Fibroblast of lung (primary cell): Measurements from ENCODE around the gene MGAT5. TPM values are rescaled to one million over a fixed set of nuclear protein-coding genes. Genes with fewer than 3 reads are reported as not detected.
"Not testable (repeated sequence)": the region's sequence is repeated elsewhere in the genome, so short reads cannot be mapped to it uniquely, and the experiment has no call there.

Source experiments
- DNase-seq, 2 donors: peaks; one replicate each; pipeline versions ENCODE4 v3.0.0 to v3.0.0-alpha.2; 2010; ENCODE audit warnings: low read depth in 2 of 2
- H2AFZ ChIP-seq: 2 replicates; pipeline ENCODE4 v1.5.1; 2012; ENCODE audit warnings: low read length, control low read depth, inconsistent platforms
- H3K27ac ChIP-seq: 2 replicates; pipeline ENCODE4 v1.5.1; 2011; ENCODE audit warnings: low read length, control low read depth; ENCODE audit not compliant: insufficient read depth
- H3K27me3 ChIP-seq: 2 replicates; pipeline ENCODE4 v1.5.1; 2011; ENCODE audit warnings: mild to moderate bottlenecking, low read length; ENCODE audit not compliant: control insufficient read depth, insufficient read depth
- H3K36me3 ChIP-seq: 2 replicates; pipeline ENCODE4 v1.5.1; 2011; ENCODE audit warnings: low read length; ENCODE audit not compliant: control insufficient read depth, insufficient read depth
- H3K4me1 ChIP-seq: 2 replicates; pipeline ENCODE4 v1.5.1; 2011; ENCODE audit warnings: low read length; ENCODE audit not compliant: control insufficient read depth, insufficient read depth; ENCODE audit errors: extremely low read depth
- H3K4me2 ChIP-seq: 2 replicates; pipeline ENCODE4 v1.5.1; 2011; ENCODE audit warnings: low read length, control low read depth; ENCODE audit not compliant: insufficient read depth; ENCODE audit errors: extremely low read depth
- H3K4me3 ChIP-seq, 4 experiments: fragments of 200-600 bp in 1 of 4; sonication (generic) in 1 of 4; replicated peaks in 1 of 4; 2 replicates each; pipeline ENCODE4 v1.5.1; 2011 to 2016; ENCODE audit warnings: low read length in 4 of 4, low read depth in 3 of 4, mild to moderate bottlenecking in 3 of 4, control low read depth in 2 of 4, inconsistent platforms in 1 of 4, mixed read lengths in 1 of 4; ENCODE audit not compliant: insufficient read depth in 1 of 4; ENCODE audit errors: control extremely low read depth in 1 of 4
- H3K79me2 ChIP-seq: 2 replicates; pipeline ENCODE4 v1.5.1; 2012; ENCODE audit warnings: mild to moderate bottlenecking, low read length, inconsistent platforms; ENCODE audit not compliant: control insufficient read depth, insufficient read depth
- H3K9ac ChIP-seq: 2 replicates; pipeline ENCODE4 v1.5.1; 2011; ENCODE audit warnings: mild to moderate bottlenecking, low read length, control low read depth; ENCODE audit not compliant: insufficient read depth
- H3K9me3 ChIP-seq: 2 replicates; pipeline ENCODE4 v1.5.1; 2012; ENCODE audit warnings: low read depth, low read length; ENCODE audit not compliant: control insufficient read depth, insufficient read depth
- H4K20me1 ChIP-seq: 2 replicates; pipeline ENCODE4 v1.5.1; 2011; ENCODE audit warnings: low read length; ENCODE audit not compliant: control insufficient read depth, insufficient read depth; ENCODE audit errors: extremely low read depth
- CTCF ChIP-seq, 2 donors: IDR thresholded peaks in 1 of 2; conservative IDR thresholded peaks in 1 of 2; 1 replicate in 1 of 2; 2 replicates in 1 of 2; pipeline ENCODE4 v1.5.1; 2011 to 2012; ENCODE audit warnings: low read length in 2 of 2, control low read depth in 1 of 2, inconsistent platforms in 1 of 2, low read depth in 1 of 2, mild to moderate bottlenecking in 1 of 2
- EZH2 ChIP-seq: IDR thresholded peaks from 2 replicates; pipeline ENCODE4 v1.5.1; 2012; ENCODE audit warnings: low read length, control low read depth, mild to moderate bottlenecking; ENCODE audit errors: missing control alignments
- polyA plus RNA-seq, 2 donors: library from polyadenylated mRNA; depleted of rRNA in 1 of 2; stranded (reverse) in 1 of 2; unstranded in 1 of 2; fragments of >200 nt; gene quantifications; 2 replicates each; pipeline ENCODE4 v1.2.1, GENCODE V29; 2011 to 2012; ENCODE audit warnings: missing spikeins in 1 of 2
- total RNA-seq: library from RNA; depleted of rRNA; stranded (reverse); fragments of >200 nt; gene quantifications from 2 replicates; pipeline ENCODE4 v1.2.1, GENCODE V29; 2014

The MGAT5 gene
- total and polyA plus RNA-seq, 2 donors (not counting 1 experiment from before 2014, with no cell fraction given) = 270 to 301 TPM

GRCh38 chr2:134469516-134470115 is 215.7 kb downstream of the MGAT5 start:
- no peak overlapping the region for H3K27ac ChIP-seq
- H3K4me3 ChIP-seq = no peak overlapping the region
- H2AFZ ChIP-seq = no peak overlapping the region
- H3K4me1 ChIP-seq = no peaks in the 10 kb centered on the region
- H3K9ac ChIP-seq = no peak overlapping the region
- H3K36me3 ChIP-seq = no peaks in the 10 kb centered on the region
- TF ChIP-seq EZH2 (no peak), CTCF (conservative IDR thresholded peaks at IDR 0.05 in 1 of 2, IDR thresholded peaks at IDR 0.05 in 1 of 2; ENCODE audit: low read depth in 1 of 2, low read length in 2 of 2) (no peak)
- H3K79me2 ChIP-seq = no peaks in the 10 kb centered on the region
- H3K9me3 ChIP-seq = no peaks in the 10 kb centered on the region
- DNase-seq = no peak
- H3K27me3 ChIP-seq = peaks cover 2% of the 10 kb centered on the region
- no peaks in the 10 kb centered on the region for H4K20me1 ChIP-seq
- H3K4me2 ChIP-seq = no peak overlapping the region

GRCh38 chr2:134470561-134471168 is 216.8 kb downstream of the MGAT5 start:
- no peaks in the 10 kb centered on the region for H3K79me2 ChIP-seq
- no peaks in the 10 kb centered on the region for H3K36me3 ChIP-seq
- no peak overlapping the region for H3K9ac ChIP-seq
- no peak overlapping the region for H3K4me2 ChIP-seq
- TF ChIP-seq CTCF (conservative IDR thresholded peaks at IDR 0.05 in 1 of 2, IDR thresholded peaks at IDR 0.05 in 1 of 2; ENCODE audit: low read depth in 1 of 2, low read length in 2 of 2) (no peak), EZH2 (no peak)
- H3K27ac ChIP-seq = no peak overlapping the region
- H3K4me1 ChIP-seq = no peaks in the 10 kb centered on the region
- H3K4me3 ChIP-seq = no peak overlapping the region
- H2AFZ ChIP-seq = no peak overlapping the region
- peaks cover 2% of the 10 kb centered on the region for H3K27me3 ChIP-seq
- no peaks in the 10 kb centered on the region for H4K20me1 ChIP-seq
- no peaks in the 10 kb centered on the region for H3K9me3 ChIP-seq
- DNase-seq = no peak

- H2AFZ ChIP-seq, H4K20me1 ChIP-seq, H3K4me3 ChIP-seq, H3K4me2 ChIP-seq, H3K4me1 ChIP-seq, H3K27me3 ChIP-seq, H3K36me3 ChIP-seq, DNase-seq, H3K9me3 ChIP-seq, H3K27ac ChIP-seq, H3K9ac ChIP-seq, H3K79me2 ChIP-seq: not testable (repeated sequence)
Measured at GRCh38 chr2:134476982-134477381, 223.1 kb downstream of the MGAT5 start.
